ENCODE measurements around the gene NFE2.
"Not testable (repeated sequence)": the region's sequence is repeated elsewhere in the genome, so short reads cannot be mapped to it uniquely, and the experiment has no call there.

NFE2 gene

DNA sequence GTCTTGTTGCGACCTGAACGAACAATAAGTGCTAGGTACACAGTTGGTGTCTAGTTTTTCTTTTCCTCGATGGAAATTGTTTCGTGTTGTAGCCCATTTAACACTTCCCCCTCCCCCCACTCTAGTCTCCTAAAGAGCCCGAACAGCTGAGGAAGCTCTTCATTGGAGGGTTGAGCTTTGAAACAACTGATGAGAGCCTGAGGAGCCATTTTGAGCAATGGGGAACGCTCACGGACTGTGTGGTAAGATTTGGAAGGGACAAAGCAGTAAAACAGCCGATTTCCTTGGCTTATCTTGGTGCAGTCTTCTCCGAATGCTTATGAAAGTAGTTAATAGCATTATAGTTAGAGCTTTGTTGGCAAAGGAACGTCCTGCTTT, 19.6 kb downstream of the NFE2 start:
- DNase-seq, result not testable (repeated sequence)

GRCh38 chr12:54280468-54281260, 20.2 kb downstream of the NFE2 start, which contains the start of gene HNRNPA1:
TSS of gene HNRNPA1 (plus strand) at chr12:54280726. CDS start at chr12:54280808, 82 bp downstream.
- peak; percentile 99 for DNase-seq

DNA sequence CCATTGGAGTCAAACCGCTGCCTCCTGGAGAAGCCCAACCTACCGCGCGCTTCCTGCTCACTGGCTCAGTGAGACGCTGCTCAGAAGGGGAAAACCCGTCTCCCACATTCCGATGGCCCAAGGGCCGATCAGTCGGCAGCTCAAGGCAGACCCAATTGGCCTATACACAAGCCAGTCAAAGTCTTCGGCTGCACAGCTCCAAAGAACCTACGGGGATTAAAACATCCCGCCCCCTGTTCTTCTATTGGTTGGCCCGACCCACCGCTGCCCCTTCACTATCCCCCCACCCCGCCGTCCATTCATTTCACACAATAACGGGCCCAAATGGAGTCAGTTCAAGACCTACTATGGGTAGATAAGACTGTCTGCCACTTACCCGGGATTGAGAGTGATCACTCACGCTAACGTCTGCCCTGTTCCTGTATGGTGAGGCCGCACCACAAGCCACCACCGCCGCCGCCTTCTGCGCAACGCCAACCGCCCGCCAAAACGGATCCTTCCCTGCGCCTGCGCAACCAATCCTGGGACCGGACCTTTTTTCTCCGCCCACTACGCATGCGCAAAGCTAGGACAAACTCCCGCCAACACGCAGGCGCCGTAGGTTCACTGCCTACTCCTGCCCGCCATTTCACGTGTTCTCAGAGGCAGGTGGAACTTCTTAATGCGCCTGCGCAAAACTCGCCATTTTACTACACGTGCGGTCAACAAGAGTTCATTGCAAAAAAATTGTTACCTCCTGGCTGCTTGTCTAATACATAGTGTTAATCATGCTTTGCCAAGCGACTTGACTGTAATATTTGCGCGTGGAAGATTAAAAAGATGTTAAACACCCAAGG, 21.0 kb downstream of the NFE2 start, which contains the start of gene CBX5:
CBX5 (minus strand) TSS at position 491 of the 836 bp plus-strand sequence. CDS start 22,472 bp downstream, outside the sequence.
- peak; percentile 99 for DNase-seq

GRCh38 chr12:54279227-54279631, 21.6 kb downstream of the NFE2 start:
- no peak for DNase-seq

- DNase-seq, result peak in 1 of 2 experiments; percentile 26
These were observed 23.0 kb downstream of the NFE2 start for GRCh38 chr12:54277823-54278276.

GRCh38 chr12:54276368-54276767, 24.4 kb downstream of the NFE2 start:
- no peak for DNase-seq

DNA sequence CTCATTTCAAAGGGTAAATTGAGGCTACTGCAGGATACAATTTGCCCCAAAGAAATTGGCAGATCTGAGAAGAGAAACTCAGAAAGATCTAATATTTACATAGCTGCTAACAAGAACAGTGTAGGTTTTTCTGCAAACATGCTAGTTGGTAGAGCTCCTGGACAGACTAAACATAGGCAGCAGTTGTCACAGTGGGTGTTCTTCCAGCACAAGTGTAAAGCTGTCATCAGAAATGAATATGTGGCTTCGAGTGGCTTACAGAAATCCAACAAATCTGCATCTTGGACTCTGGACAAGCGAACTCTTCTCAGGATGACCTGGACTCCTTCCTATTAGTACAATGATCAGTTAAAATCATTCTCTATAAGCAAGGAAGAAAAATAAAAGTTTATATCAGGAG, 26.8 kb downstream of the NFE2 start:
- peak; percentile 45 to 63 for DNase-seq

GRCh38 chr12:54272214-54272613, 28.6 kb downstream of the NFE2 start:
- DNase-seq, result no peak

DNA sequence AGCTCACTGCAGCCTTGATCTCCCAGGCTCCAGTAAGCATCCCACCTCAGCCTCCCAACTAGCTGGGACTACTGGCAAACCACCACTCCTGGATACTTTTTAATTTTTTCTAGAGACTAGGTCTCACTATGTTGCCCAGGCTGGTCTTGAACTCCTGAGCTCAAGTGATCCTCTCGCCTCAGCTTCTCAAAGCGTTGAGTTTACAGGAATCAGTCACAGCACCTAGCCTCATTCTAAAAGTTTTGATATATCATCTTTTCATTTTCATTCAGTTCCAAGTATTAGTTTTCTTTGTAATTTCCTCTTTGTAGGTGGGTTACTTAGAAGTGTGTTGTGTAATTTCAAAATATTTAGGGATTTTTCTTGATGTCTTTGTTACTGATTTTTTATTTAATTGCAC, 30.5 kb downstream of the NFE2 start:
- DNase-seq, result no peak

DNA sequence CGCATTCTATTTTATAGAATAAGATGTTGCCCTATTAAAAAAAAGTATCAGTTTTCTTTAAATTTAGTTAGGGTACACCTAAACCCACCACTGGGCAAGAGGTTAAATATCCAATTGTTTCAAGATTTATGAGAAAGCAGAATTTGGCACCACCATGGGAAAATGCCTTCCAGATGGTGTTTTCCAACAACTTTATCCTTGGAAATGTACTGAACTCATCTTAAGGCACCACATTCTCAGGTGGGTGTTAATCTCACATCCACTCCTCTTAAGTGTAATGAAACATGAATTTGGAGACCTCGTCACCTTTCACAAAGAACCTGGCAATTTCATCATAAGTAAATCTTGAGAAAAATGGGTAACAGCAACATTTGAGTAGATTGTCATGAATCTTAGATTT, 34.0 kb downstream of the NFE2 start:
- DNase-seq, result no peak

GRCh38 chr12:54265364-54265812, 35.4 kb downstream of the NFE2 start:
- DNase-seq, result no peak

GRCh38 chr12:54262403-54262925, 38.4 kb downstream of the NFE2 start:
- no peak for DNase-seq

- DNase-seq, result no peak
These were observed 38.9 kb downstream of the NFE2 start for GRCh38 chr12:54261815-54262402.

DNA sequence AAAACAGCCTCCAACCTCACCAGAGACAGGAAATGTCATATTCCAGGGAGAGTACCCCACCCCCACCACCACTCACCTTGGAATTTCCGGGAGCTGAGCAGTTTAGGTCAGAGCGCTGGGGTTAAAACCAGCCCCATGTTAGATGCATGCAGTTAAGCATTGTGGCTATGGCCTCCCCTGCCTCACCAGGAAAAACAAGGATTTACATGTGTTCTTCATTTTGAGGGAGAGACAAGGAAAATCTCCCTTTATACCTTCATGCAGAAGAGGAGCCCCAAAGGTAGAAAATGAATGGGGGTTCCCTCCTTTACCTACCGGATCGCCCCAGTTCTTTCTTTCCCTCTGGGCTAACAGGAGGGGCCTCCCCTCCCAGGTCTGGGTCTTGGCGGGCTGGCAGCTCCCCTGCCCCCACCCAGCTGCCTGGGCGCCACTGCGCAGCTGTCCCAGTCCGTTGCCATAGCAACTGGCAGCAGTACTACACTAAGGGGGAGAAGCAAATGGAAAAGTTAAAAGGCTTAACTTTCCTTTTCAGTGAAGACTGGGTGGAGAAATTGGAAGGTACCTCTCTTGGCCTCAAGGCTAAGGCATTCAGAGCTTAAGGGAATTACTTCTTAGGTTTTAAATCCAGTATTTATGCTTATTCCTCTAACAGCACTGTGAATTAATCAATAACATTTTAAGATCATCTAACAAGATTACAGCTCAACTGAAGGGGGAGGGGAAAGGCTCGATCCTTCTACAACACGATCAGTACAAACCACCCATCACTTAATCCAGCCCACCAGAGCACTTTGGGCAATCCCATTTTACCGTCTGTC, 41.4 kb downstream of the NFE2 start:
- peak; percentile 84 to 92 for DNase-seq

- DNase-seq, result no peak
These were observed 42.6 kb downstream of the NFE2 start for GRCh38 chr12:54258201-54258681.

GRCh38 chr12:54257332-54257731, 43.5 kb downstream of the NFE2 start:
- no peak for DNase-seq

GRCh38 chr12:54253240-54253639, 47.6 kb downstream of the NFE2 start:
- DNase-seq, result no peak

- DNase-seq, result peak; percentile 11 to 43
These were observed 49.0 kb downstream of the NFE2 start for GRCh38 chr12:54251667-54252284.

GRCh38 chr12:54249489-54249888, 51.3 kb downstream of the NFE2 start:
- DNase-seq, result no peak

DNA sequence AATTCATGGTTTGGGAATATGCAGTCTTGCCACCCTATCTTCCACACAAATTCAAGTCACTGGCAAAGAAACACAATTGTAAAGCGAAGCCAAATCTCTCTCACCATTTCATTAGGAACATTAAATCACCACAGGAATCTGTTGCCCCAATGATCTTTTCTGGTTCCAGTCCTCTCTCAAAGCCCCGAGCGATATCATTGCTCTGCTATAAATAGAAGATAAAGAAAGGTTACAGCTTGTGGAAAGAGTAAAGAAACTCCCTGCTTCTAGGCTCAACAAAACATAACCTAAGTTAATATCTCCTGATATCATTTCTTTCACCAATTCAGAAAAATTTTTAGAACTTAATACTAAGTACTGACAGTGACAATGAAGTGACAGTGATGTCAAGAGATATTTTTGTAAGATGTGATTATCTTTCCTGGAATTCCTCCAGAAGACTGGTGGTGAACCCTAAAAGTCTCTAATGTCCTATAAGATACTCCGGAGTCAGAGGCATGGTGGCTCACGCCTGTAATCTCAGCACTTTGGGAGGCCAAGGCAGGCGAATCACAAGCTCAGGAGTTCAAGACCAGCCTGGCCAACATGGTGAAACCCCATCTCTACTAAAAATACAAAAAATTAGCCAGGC, 54.7 kb downstream of the NFE2 start:
- DNase-seq, result no peak

Measured in NCI-H446 (cell line).